ENCODE data around the gene ARHGEF11.
"Not testable (repeated sequence)": the region's sequence is repeated elsewhere in the genome, so short reads cannot be mapped to it uniquely, and the experiment has no call there.

The ARHGEF11 gene, protein sequence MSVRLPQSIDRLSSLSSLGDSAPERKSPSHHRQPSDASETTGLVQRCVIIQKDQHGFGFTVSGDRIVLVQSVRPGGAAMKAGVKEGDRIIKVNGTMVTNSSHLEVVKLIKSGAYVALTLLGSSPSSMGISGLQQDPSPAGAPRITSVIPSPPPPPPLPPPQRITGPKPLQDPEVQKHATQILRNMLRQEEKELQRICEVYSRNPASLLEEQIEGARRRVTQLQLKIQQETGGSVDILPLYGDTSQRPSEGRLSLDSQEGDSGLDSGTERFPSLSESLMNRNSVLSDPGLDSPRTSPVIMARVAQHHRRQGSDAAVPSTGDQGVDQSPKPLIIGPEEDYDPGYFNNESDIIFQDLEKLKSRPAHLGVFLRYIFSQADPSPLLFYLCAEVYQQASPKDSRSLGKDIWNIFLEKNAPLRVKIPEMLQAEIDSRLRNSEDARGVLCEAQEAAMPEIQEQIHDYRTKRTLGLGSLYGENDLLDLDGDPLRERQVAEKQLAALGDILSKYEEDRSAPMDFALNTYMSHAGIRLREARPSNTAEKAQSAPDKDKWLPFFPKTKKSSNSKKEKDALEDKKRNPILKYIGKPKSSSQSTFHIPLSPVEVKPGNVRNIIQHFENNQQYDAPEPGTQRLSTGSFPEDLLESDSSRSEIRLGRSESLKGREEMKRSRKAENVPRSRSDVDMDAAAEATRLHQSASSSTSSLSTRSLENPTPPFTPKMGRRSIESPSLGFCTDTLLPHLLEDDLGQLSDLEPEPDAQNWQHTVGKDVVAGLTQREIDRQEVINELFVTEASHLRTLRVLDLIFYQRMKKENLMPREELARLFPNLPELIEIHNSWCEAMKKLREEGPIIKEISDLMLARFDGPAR (N-terminal part only)

DNA sequence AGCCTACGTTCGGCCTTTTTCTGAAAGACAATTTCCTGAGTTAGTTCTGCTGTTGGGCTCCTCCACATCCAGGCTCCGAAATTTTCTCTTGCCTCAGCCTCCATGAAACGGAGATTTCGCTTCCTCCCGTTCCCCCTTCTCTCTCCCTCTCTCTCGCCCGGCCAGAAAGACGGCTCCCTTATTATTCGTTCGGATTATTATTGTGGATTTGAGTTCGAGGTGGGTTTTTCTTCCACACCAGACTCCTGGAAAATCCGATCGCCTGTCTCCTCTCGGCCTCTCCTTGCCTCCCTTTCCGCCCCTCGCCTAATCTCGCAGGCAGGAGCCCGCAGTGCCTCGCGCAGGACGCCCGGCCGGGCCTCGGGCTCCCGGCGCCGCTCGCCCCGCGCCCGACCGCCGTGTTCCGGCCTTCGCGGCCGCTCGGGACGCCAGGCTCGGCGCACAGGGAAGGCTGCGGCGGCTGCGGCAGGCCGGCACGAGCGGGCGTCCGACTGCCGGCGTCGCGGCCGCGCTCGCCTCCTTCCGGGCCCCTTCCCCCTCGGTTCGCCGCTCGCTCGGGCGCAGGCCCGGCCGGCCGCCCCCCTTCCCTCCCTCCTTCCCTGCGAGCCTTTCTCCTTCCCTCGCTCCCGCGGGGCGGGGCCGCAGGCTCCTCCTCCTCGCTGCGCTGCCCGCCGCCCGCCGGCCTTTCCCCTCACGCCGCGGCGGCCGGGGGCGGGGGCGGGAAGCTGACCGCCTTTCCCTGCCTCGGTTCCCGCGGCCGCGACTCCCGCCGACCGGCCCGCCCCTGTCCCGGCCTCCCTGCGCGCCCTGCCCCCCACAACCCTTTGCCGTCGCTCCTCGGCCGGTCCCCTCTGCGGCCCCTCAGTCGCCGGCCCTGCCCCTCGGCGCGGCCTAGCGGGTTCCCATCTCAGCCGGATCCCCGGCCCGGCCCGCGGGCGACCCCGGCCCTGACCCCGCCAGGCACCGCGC lies at the start of gene ARHGEF11:
Gene ARHGEF11, minus strand, starts transcription at position 493 of the 969 bp plus-strand sequence. CDS start 1,412 bp downstream, outside the sequence.
- peak; percentile 40 for DNase-seq

DNA sequence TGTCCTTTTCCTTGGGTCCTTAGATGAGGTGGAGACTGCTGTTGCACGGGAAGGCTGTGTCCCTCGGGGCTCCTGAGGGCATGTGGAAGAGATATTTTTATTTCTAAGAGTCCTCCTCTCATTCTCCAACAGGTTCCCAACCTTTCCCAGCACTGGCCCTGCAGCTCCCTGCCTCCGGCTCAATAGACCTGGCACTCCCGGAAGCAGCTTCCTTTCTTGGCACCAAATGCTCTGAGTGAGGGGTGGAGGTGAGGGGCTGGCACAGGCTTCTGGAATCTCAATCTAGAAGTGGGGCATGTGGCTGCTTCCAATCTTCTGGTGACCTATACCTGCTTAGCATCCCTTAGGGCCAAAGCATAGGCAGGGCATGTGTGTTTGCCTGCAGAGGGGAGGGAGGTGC lies 49.5 kb upstream of the ARHGEF11 start:
- DNase-seq = no peak

DNA sequence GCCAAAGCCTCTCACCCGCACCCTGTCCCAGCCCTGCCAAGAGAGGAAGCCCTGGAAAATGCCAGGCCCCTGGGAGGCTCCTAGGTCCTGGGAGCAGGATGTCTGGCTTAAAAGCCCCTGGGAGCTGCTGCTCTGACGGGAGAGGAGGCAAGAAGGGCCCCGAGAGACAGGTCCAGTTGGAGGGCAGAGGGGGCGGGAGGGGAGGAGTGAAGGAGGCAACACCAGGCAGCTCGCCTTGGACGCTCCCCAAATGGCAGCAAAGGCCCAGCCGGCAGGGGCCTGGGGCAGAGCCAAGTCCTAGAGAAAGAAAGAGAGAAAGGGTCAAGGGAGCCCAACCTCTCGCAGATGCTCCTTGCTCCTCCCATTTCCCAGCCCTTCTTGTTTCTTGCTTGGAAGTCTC lies 47.3 kb upstream of the ARHGEF11 start:
- no peak for DNase-seq

DNA sequence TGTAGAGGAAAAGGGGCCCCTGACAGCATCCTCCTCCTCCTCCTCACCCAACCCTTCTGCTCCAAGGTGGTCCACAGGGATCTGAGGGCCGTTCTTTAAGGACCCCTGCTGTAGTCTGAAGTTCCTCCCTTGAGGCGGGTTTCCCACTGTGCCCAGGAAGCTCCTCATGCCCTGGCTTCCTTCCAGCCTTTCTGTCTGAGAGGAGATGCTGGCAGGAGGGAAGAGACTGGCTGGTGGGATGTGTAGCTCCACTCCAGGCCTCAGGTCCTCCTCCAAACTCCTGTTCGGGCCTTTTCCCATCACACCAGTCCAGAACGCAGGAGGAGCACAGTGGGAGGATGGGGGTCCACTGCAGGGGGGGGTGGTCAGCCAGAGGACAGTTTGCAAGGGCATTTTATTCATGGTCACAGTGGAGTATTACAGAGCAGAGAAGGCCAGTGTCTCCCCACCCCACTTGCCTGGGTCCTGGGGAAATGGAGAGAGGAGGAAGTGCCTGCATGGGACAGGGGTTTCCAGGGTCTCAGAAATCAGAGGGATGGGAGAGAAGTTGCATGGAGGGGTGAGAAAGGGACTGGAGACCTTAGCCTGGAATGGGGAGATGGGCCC lies 46.2 kb upstream of the ARHGEF11 start:
- no peak for DNase-seq

DNA sequence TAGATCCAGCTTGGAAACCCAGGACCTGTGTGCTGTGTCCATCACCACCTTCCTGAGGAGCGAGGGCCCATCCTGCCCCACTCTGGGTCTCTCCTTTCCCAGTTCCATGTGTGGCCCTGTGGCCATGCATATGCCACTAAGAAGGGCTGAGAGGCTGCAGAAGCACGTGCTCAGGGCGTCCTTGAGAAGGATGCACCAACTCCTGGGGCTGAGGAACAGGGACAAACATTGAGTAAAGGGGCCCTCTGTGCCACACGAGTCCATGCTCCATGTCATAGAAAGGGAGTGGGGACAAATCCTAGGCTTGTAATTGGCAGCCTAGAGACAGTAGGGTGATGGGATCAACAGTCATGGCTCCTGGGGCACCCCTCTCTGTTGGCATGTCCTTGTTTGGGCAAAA lies 45.6 kb upstream of the ARHGEF11 start:
- DNase-seq = no peak

DNA sequence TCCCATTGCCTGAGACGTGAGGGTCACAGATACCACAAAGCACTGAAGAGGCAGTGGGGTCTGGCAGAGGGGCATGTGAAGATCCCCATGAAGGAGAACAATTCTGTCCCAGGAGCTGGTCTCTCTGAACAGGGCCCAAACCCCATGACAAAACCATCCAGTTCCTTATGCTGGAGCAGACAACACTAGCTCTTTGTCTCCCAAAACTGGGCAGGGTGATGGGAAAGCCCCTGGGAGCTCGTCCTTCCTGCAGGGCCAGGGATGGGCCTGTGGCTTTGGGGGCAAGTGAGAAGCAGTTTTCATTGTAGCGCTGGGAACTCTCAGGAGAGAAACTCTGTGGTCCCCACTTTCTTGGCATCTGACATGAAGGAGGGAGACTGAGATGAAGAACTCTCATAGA lies 45.2 kb upstream of the ARHGEF11 start:
- DNase-seq = no peak

DNA sequence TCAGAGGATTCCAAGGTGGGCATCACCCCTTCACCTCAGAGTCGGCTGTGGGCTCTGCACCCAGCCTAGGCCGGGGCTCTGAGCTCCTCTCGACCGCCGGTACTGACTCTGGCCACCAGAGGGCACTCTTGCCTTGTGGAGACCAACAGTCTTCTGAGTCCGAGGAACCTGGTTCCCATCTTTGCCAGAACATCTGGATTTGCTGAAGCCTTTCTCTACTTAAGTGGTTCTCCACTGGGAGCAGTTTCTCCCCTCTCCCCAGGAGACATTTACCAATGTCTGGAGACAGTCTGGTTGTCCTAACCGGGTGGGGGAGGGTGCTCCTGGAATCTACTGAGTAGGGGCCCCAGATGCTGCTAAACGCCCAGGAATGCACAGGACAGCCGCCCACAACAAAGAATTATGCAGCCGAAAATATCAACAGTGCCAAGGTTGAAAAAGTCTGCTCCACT lies 44.7 kb upstream of the ARHGEF11 start:
- peak; percentile 84 for DNase-seq

DNA sequence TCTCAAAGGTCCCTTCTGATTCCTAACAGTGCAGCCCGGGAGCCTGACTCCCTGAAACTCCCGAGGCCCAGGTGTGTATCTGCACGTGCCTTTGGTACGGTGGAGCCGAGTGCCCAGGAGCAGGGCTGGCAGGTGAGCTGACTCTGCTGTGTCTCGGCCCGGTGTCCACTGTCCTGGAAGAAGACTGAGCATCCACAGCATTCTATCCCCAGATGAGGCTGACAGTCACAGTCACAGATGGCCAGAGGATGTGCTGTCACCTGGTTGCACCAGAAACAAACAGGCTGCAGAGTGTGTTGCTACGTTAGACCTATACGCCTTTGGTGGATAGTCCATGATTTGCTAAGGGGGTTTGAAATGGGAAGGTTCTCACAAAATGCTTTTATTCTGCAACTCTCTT lies 44.2 kb upstream of the ARHGEF11 start:
- no peak for DNase-seq

DNA sequence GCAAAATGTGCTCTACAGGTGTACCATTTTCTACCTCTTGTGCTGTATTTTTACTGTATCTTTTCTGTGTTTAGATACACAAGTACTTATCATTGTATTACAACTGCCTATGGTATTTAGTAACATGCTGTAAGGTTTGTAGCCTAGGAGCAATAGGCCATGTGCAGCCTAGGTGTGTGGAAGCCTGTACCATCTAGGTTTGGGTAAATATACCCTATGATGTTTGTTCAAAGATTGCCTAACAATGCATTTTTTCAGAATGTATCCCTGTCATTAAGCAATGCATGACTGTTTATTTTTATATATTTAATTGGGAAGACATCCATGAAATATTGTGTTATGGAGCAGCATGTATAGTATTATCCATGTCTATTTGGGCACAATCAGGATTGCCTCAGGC lies 43.1 kb upstream of the ARHGEF11 start:
- no peak for DNase-seq

DNA sequence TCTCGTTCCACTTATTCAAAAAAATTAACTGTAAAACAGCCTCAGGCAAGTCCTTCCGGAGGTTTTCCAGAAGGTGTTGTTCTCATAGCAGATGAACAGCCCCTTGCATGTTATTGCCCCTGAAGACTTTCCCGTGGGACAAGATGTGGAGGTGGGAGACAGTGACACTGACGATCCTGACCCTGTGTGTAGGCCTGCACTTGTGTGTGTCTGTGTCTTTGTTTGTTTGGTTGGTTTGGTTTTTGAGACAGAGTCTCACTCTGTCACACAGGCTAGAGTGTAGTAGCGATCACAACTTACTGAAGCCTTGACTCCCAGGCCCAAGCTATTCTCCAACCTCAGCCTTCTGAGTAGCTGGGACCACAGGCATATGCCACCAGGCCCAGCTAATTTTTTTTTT lies 41.5 kb upstream of the ARHGEF11 start:
- no peak for DNase-seq

DNA sequence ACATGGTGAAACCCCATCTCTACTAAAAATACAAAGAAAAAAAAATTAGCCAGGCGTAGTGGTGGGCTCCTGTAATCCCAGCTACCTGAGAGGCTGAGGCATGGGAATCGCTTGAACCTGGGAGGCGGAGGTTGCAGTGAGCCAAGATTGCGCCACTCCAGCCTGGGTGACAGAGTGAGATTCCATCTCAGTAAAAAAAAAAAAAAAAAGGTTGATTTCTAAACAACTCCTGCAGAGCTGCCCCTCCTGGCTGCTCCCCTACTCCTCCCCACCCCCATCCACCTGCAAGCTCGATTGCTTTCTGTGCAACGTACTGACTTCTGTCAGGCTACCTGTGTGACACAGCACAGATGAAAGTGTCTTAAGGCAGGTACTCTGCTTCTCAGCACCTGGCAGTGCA lies 40.8 kb upstream of the ARHGEF11 start:
- DNase-seq = no peak

DNA sequence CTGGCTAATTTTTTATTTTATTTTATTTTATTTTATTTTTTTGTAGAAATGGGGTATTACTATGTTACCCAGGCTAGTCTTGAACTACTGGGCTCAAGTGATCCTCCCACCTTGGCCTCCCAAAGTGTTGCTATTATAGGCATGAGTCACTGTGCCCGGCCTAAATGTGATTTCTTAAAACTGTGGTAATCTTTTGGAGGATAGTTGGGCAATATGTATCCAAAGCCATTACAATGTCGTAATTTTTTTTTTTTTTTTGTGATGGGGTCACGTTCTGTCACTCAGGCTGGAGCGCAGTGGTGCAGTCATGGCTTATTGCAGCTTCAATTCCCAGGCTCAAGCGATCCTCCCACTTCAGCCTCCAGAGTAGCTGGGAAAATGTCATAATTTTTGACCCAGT lies 39.9 kb upstream of the ARHGEF11 start:
- DNase-seq = no peak

DNA sequence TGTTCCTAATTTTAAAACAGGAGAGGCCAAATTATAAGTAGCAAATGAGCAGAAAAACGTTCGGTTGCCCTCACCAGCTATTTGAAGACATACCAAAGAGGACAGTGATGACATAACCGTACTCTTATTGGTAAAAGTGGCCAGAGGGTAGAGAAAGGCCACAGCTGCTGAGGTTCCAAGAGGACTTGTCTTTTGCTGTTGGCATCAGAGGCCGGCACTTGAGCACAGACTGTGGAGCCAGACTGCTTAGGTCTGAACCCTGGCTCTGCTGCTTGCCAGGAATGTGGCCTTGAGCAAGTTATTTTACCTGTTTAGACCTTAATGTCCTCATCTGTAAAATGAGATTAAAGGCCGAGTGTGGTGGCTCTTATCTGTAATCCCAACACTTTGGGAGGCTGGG lies 39.2 kb upstream of the ARHGEF11 start:
- no peak for DNase-seq

DNA sequence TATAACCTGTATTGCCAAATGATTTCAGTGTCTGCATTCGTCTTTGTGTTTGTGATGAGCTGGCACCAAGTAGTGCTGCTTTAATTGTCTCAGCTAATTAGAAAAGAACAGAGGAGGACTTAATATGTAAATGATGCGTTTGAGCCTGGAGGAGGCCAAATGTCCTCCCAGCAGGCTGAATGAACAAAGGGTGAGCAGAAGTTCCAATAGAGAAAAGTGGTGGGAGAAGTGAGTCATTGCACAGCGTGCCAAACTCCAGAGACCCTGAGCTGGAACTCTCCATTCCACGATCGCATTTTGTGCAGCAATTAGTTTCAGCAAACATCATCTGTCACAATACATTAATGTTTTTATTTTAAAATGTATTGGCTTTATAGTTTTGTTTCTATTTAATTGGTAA lies 36.2 kb upstream of the ARHGEF11 start:
- DNase-seq = no peak

DNA sequence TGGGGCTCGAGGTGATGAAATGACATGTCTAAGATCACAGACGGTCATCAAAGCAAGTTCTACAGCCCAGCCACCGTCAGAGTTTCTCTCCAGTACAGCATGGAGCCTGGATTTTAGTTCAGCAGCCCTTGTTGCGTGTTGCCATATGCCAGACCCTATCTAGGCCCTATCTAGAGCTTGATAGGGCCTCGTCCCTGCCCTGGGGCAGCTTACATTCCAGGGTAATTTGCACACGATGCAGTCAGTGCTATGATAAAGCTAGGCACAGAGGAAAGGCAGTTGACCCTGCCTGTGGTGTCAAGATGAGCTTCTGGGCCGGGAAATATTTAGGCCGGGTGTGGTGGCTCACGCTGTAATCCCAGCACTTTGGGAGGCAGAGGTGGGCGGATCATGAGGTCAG lies 35.2 kb upstream of the ARHGEF11 start:
- no peak for DNase-seq

DNA sequence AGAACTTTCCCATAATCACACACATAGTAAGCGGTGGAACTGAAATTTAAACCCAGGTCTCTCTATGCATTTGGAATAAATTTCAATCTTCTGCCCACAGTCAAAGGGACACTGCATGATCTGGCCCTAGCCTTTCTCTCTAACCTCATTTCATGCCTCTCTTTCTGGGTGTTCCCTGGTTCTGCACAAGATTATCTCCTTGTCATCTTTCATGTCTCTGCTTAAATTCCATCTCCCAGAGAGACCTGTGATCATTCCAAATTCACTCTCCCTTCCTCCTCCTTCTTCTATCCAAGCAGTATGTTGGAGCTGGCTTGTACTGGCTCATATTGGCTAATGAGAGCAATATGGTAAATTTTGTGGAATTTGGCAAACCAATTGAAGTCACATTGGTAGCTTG lies 31.9 kb upstream of the ARHGEF11 start:
- DNase-seq = no peak

DNA sequence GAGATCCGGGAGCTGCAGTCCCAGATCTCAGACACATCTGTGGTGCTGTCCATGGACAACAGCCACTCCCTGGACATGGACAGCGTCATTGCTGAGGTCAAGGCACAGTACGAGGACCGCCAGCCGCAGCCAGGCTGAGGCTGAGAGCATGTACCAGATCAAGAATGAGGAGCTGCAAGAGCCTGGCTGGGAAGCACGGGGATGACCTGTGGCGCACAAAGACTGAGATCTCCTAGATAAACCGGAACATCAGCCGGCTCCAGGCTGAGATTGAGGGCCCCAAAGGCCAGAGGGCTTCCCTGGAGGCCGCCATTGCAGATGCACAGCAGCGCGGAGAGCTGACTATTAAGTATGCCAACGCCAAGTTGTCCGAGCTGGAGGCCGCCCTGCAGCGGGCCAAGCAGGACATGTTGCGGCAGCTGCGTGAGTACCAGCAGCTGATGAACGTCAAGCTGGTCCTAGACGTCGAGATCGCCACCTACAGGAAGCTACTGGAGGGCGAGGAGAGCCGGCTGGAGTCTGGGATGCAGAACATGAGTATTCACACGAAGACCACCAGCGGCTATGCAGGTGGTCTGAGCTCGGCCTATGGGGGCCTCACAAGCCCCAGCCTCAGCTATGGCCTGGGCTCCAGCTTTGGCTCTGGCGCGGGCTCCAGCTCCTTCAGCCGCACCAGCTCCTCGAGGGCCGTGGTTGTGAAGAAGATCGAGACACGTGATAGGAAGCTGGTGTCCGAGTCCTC lies 28.6 kb upstream of the ARHGEF11 start:
- peak; percentile 38 for DNase-seq

DNA sequence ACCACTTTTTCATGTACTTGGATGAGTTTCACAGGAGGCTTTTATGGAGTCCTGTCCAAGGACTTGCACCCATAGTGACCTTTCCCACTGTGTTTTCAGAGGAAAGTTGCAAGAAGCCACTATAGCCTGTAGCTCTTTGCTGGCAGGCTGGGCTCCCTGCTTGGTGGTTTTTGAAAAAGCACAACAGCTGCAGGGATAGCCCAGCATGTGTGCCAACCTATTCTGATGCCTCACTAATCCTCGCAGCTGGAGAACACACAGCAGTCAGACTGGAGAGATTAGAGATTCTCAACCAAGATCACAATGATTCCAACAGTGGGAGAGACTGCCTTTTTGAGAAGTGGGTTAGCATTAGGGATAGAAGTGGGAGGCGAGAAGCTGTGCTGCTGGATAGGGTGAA lies 24.1 kb upstream of the ARHGEF11 start:
- DNase-seq = no peak

DNA sequence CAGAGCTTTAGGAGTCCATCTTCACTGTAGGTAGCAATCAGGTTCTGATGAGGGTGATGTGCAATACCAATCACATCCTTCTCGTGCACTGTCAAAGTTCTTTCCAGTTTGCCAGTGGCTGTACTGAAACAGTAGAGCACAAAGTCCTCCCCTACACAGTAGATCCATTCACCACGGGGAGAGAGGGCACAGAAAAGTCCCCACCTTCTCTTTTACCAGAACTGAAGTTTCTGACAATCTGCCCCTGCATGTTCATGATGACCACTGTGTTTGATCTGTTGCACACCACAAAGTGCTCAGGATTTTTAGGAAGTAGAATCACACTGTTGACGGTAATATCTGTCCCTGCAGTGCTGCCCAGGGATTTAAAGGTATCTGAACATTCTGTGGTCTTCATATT lies 13.7 kb upstream of the ARHGEF11 start:
- not testable (repeated sequence) for DNase-seq

DNA sequence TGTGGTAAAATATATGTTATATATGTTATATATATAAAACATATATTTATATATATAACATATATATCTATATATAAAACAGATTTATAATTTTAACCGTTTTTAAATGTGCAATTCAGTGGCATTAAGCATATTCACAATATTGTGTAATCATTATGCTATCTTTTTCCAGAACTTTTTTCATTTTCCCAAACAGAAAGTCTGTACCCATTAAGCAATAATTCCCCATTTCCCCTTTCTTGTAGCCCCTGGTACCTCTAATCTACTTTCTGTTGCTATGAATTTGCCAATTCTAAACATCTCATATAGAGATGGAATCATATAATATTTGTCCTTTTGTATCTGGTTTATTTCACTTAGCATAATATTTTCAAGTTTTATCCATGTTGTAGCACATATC lies 10.7 kb upstream of the ARHGEF11 start:
- DNase-seq = no peak

DNA sequence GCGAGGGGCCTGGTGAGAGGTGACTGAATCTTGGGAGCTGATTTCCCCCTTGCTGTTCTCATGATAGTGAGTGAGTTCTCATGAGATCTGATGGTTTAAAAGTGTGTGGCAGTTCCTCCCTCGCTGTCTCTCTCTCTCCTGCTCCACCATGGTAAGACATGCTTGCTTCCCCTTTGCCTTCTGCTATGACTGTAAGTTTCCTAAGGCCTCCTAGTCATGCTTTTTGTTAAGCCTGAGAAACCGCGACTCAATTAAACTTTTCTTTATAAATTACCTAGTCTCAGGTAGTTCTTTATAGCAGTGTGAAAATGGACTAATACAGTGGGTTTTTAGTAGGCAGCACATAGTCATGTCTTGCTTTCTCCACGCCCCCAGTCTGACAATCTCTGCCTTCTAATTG lies 10.2 kb upstream of the ARHGEF11 start:
- not testable (repeated sequence) for DNase-seq

DNA sequence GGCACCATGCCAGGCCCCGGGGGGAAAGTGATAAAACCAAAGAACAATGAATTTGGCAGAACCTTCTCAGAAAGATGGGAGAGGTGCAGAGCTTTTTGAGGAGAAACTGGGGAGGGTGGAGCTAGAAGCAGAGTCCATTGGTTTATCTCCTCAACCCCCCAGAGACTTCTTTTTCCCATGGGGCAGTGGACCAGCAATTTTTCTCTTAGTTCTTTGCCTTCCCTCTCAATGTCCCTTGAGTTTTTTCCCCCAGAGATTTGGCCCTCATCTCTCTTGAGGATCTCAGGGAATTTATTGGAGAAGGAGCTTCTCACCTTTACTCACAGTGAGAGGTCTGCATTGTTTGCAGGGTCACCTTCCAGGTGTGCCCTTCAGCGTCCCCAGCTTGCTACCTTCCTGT lies 5.3 kb upstream of the ARHGEF11 start:
- no peak for DNase-seq

Measured in activated CD4-positive, alpha-beta T cell treated with anti-CD3 and anti-CD28 coated beads, Interleukin-10, Interleukin-2, amounts not matched to agents 100 ng/mL and 50 ng/mL, durations not matched to agents 16 hours and 8 hours (primary cell).